K562 (cell line): ENCODE data around the gene PHKG2. TPM values are rescaled to one million over a fixed set of nuclear protein-coding genes. Genes with fewer than 3 reads are reported as not detected.

Experiments
- BCOR ChIP-seq: fragments of 450-650 bp; IDR thresholded peaks from 2 replicates; pipeline ENCODE4 v1.6.1; 2016
- BRCA1 ChIP-seq, 2 experiments: fragments of 450-650 bp in 1 of 2; sonication (generic) in 1 of 2; formaldehyde crosslinking in 1 of 2; IDR thresholded peaks; 2 replicates each; pipeline versions ENCODE4 v1.5.0 to v1.6.1; 2017 to 2020; ENCODE audit warnings: mild to moderate bottlenecking in 1 of 2, missing genetic modification reagents in 1 of 2
- CC2D1A ChIP-seq: fragments of 450-650 bp; IDR thresholded peaks from 2 replicates; pipeline ENCODE4 v1.6.1; 2017; ENCODE audit warnings: mild to moderate bottlenecking
- CREB1 ChIP-seq, 2 experiments: sonication (generic) in 1 of 2; formaldehyde crosslinking in 1 of 2; IDR thresholded peaks; 2 replicates each; pipeline versions ENCODE4 v1.6.1 to v1.8.0; 2012 to 2022; ENCODE audit warnings: inconsistent platforms in 1 of 2, mild to moderate bottlenecking in 1 of 2, missing genetic modification reagents in 1 of 2, moderate library complexity in 1 of 2
- HEY1 ChIP-seq: fragments of 250-450 bp; sonication (Bioruptor Pico); IDR thresholded peaks from 2 replicates; pipeline ENCODE4 v1.5.0; 2020; ENCODE audit warnings: mild to moderate bottlenecking, moderate library complexity, borderline replicate concordance
- KDM4B ChIP-seq, 2 experiments: fragments of 450-650 bp in 1 of 2; sonication (generic) in 1 of 2; IDR thresholded peaks; 2 replicates each; pipeline ENCODE4 v1.6.1; 2016 to 2017; ENCODE audit warnings: borderline replicate concordance in 2 of 2, antibody characterized with exemption in 1 of 2, low read depth in 1 of 2, mild to moderate bottlenecking in 1 of 2
- MIER1 ChIP-seq: fragments of 450-650 bp; IDR thresholded peaks from 2 replicates; pipeline ENCODE4 v1.6.1; 2016; ENCODE audit warnings: antibody characterized with exemption, mild to moderate bottlenecking, low read depth
- NCOR1 ChIP-seq: fragments of 450-650 bp; IDR thresholded peaks from 2 replicates; pipeline ENCODE4 v1.6.1; 2016; ENCODE audit warnings: mild to moderate bottlenecking, moderate library complexity
- NELFE ChIP-seq: IDR thresholded peaks from 2 replicates; pipeline ENCODE4 v1.6.1; 2011; ENCODE audit warnings: mild to moderate bottlenecking; ENCODE audit not compliant: insufficient read depth, insufficient read length
- RBM25 ChIP-seq: fragments of 200-400 bp; formaldehyde crosslinking; IDR thresholded peaks from 2 replicates; pipeline ENCODE4 v1.6.1; 2018; ENCODE audit warnings: low read length, low read depth, moderate library complexity; ENCODE audit not compliant: severe bottlenecking
- RNF2 ChIP-seq: sonication (generic); IDR thresholded peaks from 2 replicates; pipeline ENCODE4 v1.6.1; 2016
- SNRNP70 ChIP-seq: fragments of 200-400 bp; formaldehyde crosslinking; optimal IDR thresholded peaks from 2 replicates; pipeline ENCODE3; 2017; ENCODE audit warnings: low read depth, low read length
- SPI1 ChIP-seq: IDR thresholded peaks from 2 replicates; pipeline ENCODE4 v1.6.1; 2011; ENCODE audit warnings: low read depth, low read length, control low read depth, borderline replicate concordance
- TAF15 ChIP-seq: fragments of 200-400 bp; formaldehyde crosslinking; IDR thresholded peaks from 2 replicates; pipeline ENCODE4 v1.6.1; 2017; ENCODE audit warnings: mild to moderate bottlenecking, low read depth, low read length, moderate library complexity
- TAF7 ChIP-seq: fragments of 450-650 bp; IDR thresholded peaks from 2 replicates; pipeline ENCODE4 v1.6.1; 2016; ENCODE audit warnings: missing genetic modification characterization, missing compliant biosample characterization
- TARDBP ChIP-seq: fragments of 450-650 bp; IDR thresholded peaks from 2 replicates; pipeline ENCODE4 v1.6.1; 2016
- TCF7 ChIP-seq: sonication (generic); IDR thresholded peaks from 2 replicates; pipeline ENCODE4 v1.6.1; 2016; ENCODE audit warnings: antibody characterized with exemption, borderline replicate concordance
- TCFL5 ChIP-seq: fragments of 250-450 bp; sonication (Bioruptor Pico); conservative IDR thresholded peaks from 2 replicates; pipeline ENCODE4 v1.6.1; 2021; ENCODE audit warnings: mild to moderate bottlenecking, moderate library complexity, matching md5 sums
- TEAD4 ChIP-seq, 2 experiments: sonication (generic) in 1 of 2; formaldehyde crosslinking in 1 of 2; IDR thresholded peaks; 2 replicates each; pipeline versions ENCODE4 v1.6.1 to v1.8.0; 2012 to 2022; ENCODE audit warnings: borderline replicate concordance in 1 of 2, inconsistent platforms in 1 of 2, low read length in 1 of 2, mild to moderate bottlenecking in 1 of 2, missing genetic modification reagents in 1 of 2
- ZFP1 ChIP-seq: fragments of 450-650 bp; formaldehyde crosslinking; IDR thresholded peaks from 2 replicates; pipeline ENCODE4 v1.4.0; 2020; ENCODE audit warnings: mild to moderate bottlenecking, mixed read lengths
- ZKSCAN1 ChIP-seq: fragments of 150-350 bp; IDR thresholded peaks from 2 replicates; pipeline ENCODE4 v1.6.1; 2016; ENCODE audit warnings: low read depth, low read length
- polyA plus RNA-seq, 8 experiments: library from polyadenylated mRNA; depleted of rRNA in 4 of 8; stranded (reverse) in 5 of 8; unstranded in 3 of 8; fragments of >200 nt; fragmentation: Nextera tagmentation in 2 of 8; fragmentation: Illumina TruSeq in 1 of 8; extraction: Ambion mirVana in 2 of 8; extraction: Trizol in 1 of 8; gene quantifications; 2 replicates each; pipeline versions ENCODE4 v1.2.1 to v1.2.3, GENCODE V29; 2011 to 2014; ENCODE audit warnings: inconsistent platforms in 1 of 8, missing spikeins in 1 of 8
- total RNA-seq, 7 experiments: library from RNA; depleted of rRNA in 6 of 7; stranded (reverse); fragments of >200 nt in 6 of 7; fragmentation: Illumina TruSeq in 2 of 7; extraction: Trizol in 2 of 7; gene quantifications; 2 replicates each; pipeline versions ENCODE4 v1.2.1 to v1.2.3, GENCODE V29; 2011 to 2021; ENCODE audit warnings: low replicate concordance in 1 of 7
- TF ChIP-seq, protein P1 (sequence below): IDR thresholded peaks from 3 replicates; pipeline ENCODE4 v1.6.1; 2011; ENCODE audit warnings: borderline replicate concordance, mild to moderate bottlenecking, moderate library complexity; ENCODE audit not compliant: insufficient read length; ENCODE audit errors: extremely low read depth
- TF ChIP-seq, protein P2 (sequence below), 2 experiments: fragments of 250-450 bp in 1 of 2; fragments of 450-650 bp in 1 of 2; sonication (Bioruptor Pico) in 1 of 2; IDR thresholded peaks; 2 replicates each; pipeline versions ENCODE4 v1.6.1 to v1.8.0; 2016 to 2021; ENCODE audit warnings: mild to moderate bottlenecking in 2 of 2, moderate library complexity in 2 of 2, missing compliant biosample characterization in 1 of 2, missing genetic modification characterization in 1 of 2
- TF ChIP-seq, protein P3 (sequence below), 2 experiments: fragments of 450-650 bp in 1 of 2; sonication (generic) in 1 of 2; formaldehyde crosslinking; conservative IDR thresholded peaks; 2 replicates each; pipeline versions ENCODE4 v1.4.0 to v1.8.1; 2020 to 2022; ENCODE audit warnings: mild to moderate bottlenecking in 1 of 2, missing genetic modification reagents in 1 of 2

Gene PHKG2
- total and polyA plus RNA-seq, 9 of the 15 experiments (the other 6 are each of a cell fraction or from before 2014, with no cell fraction given) = 5.8 to 54.2 (median 30.7) TPM

DNA sequence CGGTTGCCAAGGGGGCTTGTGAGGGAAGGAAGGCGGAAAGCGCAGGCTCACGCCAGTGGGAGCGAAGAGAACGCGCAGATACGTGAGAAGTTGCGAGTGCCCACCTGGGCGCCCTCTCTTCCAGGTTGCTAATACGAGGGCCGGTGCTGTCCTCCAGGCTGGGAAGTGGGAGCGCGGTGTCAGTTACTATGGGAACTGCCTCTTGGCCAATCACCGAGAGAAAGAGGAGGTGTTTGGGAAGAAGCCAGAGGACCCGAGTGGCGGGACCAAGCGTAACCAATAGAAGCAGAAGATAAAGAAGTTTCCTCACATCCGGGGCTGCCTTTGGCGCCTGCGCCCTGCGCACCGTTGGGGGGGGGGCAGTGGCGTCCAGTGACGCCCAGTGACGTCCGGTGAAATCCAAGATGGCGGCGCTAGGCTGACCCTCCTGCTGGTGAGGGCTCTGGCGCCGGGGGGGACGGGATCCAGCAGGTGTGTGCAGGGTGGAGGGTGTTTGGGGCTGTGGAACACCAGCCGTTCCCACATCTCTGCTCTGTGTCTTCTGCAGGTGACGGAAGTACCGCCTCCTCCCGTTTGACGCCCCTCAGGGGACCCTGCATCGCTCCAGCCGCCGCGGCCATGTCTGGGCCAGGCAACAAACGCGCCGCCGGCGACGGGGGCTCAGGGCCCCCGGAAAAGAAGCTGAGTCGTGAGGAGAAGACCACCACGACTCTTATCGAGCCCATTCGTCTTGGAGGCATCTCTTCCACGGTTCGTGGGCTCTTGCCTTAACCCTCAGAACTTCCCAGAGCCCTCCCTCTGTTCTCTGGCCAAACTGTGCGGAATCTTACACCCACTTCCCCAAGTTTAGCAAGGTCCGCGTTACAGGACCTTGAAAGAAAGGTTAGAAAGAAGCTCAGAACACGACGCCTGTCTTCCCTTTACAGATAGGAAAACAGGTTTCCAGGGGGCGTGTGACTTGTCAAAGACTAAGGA, 14.0 kb downstream of the PHKG2 start, which contains the start of the genes CFAP119 and RNF40 (continued):
- TF ChIP-seq TEAD4 (IDR thresholded peaks at IDR 0.05; ENCODE audit: low read length) = no peak
- TF ChIP-seq TEAD4 (CRISPR knock-in tag; IDR thresholded peaks at IDR 0.05; ENCODE audit: borderline replicate concordance) = no peak
- no peak for TF ChIP-seq TCF7
- peak; percentile 86 for TF ChIP-seq TAF7
- TF ChIP-seq TCFL5 (CRISPR knock-in tag) = no peak
- TF ChIP-seq TARDBP = no peak
- no peak for TF ChIP-seq RNF2
- no peak for TF ChIP-seq SNRNP70
- no peak for TF ChIP-seq TAF15
- no peak for TF ChIP-seq HEY1 (CRISPR knock-in tag)
- no peak for TF ChIP-seq ZKSCAN1
- TF ChIP-seq ZFP1 (CRISPR knock-in tag) = no peak
- TF ChIP-seq KDM4B (IDR thresholded peaks at IDR 0.05; ENCODE audit: borderline replicate concordance in 2 of 2, low read depth in 1 of 2) = no peak
- no peak for TF ChIP-seq MIER1
- TF ChIP-seq, protein P1, sequence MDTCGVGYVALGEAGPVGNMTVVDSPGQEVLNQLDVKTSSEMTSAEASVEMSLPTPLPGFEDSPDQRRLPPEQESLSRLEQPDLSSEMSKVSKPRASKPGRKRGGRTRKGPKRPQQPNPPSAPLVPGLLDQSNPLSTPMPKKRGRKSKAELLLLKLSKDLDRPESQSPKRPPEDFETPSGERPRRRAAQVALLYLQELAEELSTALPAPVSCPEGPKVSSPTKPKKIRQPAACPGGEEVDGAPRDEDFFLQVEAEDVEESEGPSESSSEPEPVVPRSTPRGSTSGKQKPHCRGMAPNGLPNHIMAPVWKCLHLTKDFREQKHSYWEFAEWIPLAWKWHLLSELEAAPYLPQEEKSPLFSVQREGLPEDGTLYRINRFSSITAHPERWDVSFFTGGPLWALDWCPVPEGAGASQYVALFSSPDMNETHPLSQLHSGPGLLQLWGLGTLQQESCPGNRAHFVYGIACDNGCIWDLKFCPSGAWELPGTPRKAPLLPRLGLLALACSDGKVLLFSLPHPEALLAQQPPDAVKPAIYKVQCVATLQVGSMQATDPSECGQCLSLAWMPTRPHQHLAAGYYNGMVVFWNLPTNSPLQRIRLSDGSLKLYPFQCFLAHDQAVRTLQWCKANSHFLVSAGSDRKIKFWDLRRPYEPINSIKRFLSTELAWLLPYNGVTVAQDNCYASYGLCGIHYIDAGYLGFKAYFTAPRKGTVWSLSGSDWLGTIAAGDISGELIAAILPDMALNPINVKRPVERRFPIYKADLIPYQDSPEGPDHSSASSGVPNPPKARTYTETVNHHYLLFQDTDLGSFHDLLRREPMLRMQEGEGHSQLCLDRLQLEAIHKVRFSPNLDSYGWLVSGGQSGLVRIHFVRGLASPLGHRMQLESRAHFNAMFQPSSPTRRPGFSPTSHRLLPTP = no peak
- no peak for TF ChIP-seq NCOR1
- peak; percentile 68; the same call in 1 of the 2 replicates for TF ChIP-seq SPI1
- no peak for TF ChIP-seq RBM25
- no peak for TF ChIP-seq BRCA1 (IDR thresholded peaks at IDR 0.05)
- TF ChIP-seq BRCA1 (CRISPR knock-in tag; IDR thresholded peaks at IDR 0.05) = no peak
- TF ChIP-seq, protein P2, sequence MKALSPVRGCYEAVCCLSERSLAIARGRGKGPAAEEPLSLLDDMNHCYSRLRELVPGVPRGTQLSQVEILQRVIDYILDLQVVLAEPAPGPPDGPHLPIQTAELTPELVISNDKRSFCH (CRISPR knock-in tag; IDR thresholded peaks at IDR 0.05) = no peak
- TF ChIP-seq, protein P2 (tag; IDR thresholded peaks at IDR 0.05) = no peak
- no peak for TF ChIP-seq NELFE
- peak; percentile 85; the same call in 1 of the 2 replicates for TF ChIP-seq CC2D1A
- TF ChIP-seq, protein P3, sequence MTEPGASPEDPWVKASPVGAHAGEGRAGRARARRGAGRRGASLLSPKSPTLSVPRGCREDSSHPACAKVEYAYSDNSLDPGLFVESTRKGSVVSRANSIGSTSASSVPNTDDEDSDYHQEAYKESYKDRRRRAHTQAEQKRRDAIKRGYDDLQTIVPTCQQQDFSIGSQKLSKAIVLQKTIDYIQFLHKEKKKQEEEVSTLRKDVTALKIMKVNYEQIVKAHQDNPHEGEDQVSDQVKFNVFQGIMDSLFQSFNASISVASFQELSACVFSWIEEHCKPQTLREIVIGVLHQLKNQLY (CRISPR knock-in tag; conservative IDR thresholded peaks at IDR 0.05) = no peak
- peak; percentile 90 for TF ChIP-seq CREB1 (IDR thresholded peaks at IDR 0.05)
- TF ChIP-seq CREB1 (CRISPR knock-in tag; IDR thresholded peaks at IDR 0.05) = peak; percentile 89
- no peak for TF ChIP-seq BCOR
